NB4 (cell line): ENCODE results near the gene MIOX.

Experiments used
- CTCF ChIP-seq: IDR thresholded peaks from one replicate; pipeline ENCODE4 v1.5.1; 2012; ENCODE audit warnings: low read depth, low read length
- POLR2A ChIP-seq: IDR thresholded peaks from 2 replicates; pipeline ENCODE4 v1.6.1; 2011; ENCODE audit warnings: mild to moderate bottlenecking; ENCODE audit not compliant: insufficient read length; ENCODE audit errors: extremely low read depth

- TF ChIP-seq POLR2A (no peak), CTCF (no peak)
Observed at GRCh38 chr22:50461536-50461935, 25.1 kb upstream of the MIOX start.
